Endodermal cell (in vitro differentiated cells): Measurements from ENCODE around the gene DNAH12. TPM values are rescaled to one million over a fixed set of nuclear protein-coding genes. Genes with fewer than 3 reads are reported as not detected.

Experiments used
- DNase-seq: peaks from one replicate; pipeline ENCODE4 v3.0.0-alpha.2; 2017
- H3K27ac ChIP-seq: 2 replicates; pipeline ENCODE4 v1.5.1; 2013; ENCODE audit warnings: mild to moderate bottlenecking, low read depth, low read length, moderate library complexity
- H3K27me3 ChIP-seq: 2 replicates; pipeline ENCODE4 v1.6.1; 2013; ENCODE audit warnings: mild to moderate bottlenecking, low read length, moderate library complexity; ENCODE audit not compliant: insufficient read depth, control insufficient read depth, poor library complexity, severe bottlenecking
- H3K36me3 ChIP-seq: 2 replicates; pipeline ENCODE4 v1.7.0; 2013; ENCODE audit warnings: mild to moderate bottlenecking, low read length, moderate library complexity; ENCODE audit not compliant: control insufficient read depth, insufficient read depth
- H3K4me1 ChIP-seq: one replicate; pipeline ENCODE4 v1.7.0; 2013; ENCODE audit warnings: low read length; ENCODE audit not compliant: control insufficient read depth, insufficient read depth
- H3K4me3 ChIP-seq: 2 replicates; pipeline ENCODE4 v1.5.1; 2013; ENCODE audit warnings: mild to moderate bottlenecking, low read length, moderate library complexity
- H3K9ac ChIP-seq: 2 replicates; pipeline ENCODE4 v1.6.1; 2013; ENCODE audit warnings: mild to moderate bottlenecking, low read length, moderate library complexity; ENCODE audit not compliant: poor library complexity, severe bottlenecking; ENCODE audit errors: extremely low read depth
- H3K9me3 ChIP-seq: 2 replicates; pipeline ENCODE4 v1.6.1; 2013; ENCODE audit warnings: mild to moderate bottlenecking, low read length, moderate library complexity; ENCODE audit not compliant: control insufficient read depth
- H3K27ac Mint-ChIP-seq: 2 replicates; pipeline ENCODE4 v1.8.0; 2020; ENCODE audit warnings: mixed read lengths
- H3K27me3 Mint-ChIP-seq: 2 replicates; pipeline ENCODE4 v1.8.0; 2021; ENCODE audit warnings: mild to moderate bottlenecking, mixed read lengths; ENCODE audit not compliant: insufficient read depth
- H3K36me3 Mint-ChIP-seq: 2 replicates; pipeline ENCODE4 v1.8.0; 2020; ENCODE audit warnings: low read depth, mixed read lengths
- H3K4me1 Mint-ChIP-seq: 2 replicates; pipeline ENCODE4 v1.8.0; 2020; ENCODE audit warnings: mixed read lengths
- H3K4me3 Mint-ChIP-seq: 2 replicates; pipeline ENCODE4 v1.8.0; 2020; ENCODE audit warnings: mild to moderate bottlenecking, moderate library complexity, mixed read lengths
- H3K9me3 Mint-ChIP-seq: 2 replicates; pipeline ENCODE4 v1.8.0; 2020; ENCODE audit warnings: mild to moderate bottlenecking, mixed read lengths
- WGBS, 2 experiments: methylation state at CpG; one replicate each; pipeline versions ENCODE4 v1.1.5 to v1.1.7; 2013; ENCODE audit warnings: missing lambda C conversion rate in 2 of 2, mixed read lengths in 1 of 2; ENCODE audit not compliant: insufficient coverage in 1 of 2, insufficient read length in 1 of 2; 5-methylcytosine and 5-hydroxymethylcytosine counted together
- total RNA-seq, 2 donors: library from RNA; stranded (reverse); fragmentation: NEBNext Ultra II Directional in 1 of 2; extraction: Animal tissue kit (Norgen Biotek cat#: 25700) in 1 of 2; gene quantifications; 2 replicates in 1 of 2; 3 replicates in 1 of 2; pipeline ENCODE4 v1.2.1, GENCODE V29; 2021
- TF ChIP-seq, protein P1 (sequence below): fragments of 200-600 bp; sonication (generic); conservative IDR thresholded peaks from 2 replicates; pipeline ENCODE4 v1.5.0; 2021; ENCODE audit warnings: antibody characterized with exemption, mild to moderate bottlenecking

DNAH12 gene
- total RNA-seq, 2 donors from 2014 or later: 0.77 to 2.2 TPM

DNA sequence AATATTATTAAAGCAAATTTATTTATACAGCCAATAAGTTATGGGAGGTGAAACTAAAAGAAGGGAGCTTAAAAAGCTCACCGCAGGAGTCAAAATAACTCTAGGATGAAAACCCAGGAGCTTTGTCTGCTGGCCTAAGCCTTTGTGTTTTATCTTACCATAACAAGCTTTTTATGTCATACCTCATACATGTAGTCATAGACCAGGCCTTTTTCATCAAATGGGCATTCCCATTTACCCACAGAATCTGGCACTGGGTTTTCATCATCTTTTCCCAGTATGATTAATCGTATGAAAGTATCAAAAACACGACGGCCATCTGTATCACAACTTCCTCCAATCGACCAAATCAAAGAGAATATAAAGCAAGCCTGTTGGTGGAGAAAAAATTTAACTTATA lies 122.8 kb downstream of the DNAH12 start:
- H3K9me3 ChIP-seq: no peaks in the 10 kb centered on the region
- WGBS, 2 experiments: 96 to 100% methylated on average over 1 to 5 of the region's 5 CpGs
- H3K27ac Mint-ChIP-seq: no peak overlapping the region
- no peak overlapping the region for H3K9ac ChIP-seq
- no peak overlapping the region for H3K27ac ChIP-seq
- H3K4me3 Mint-ChIP-seq: no peak overlapping the region
- no peaks in the 10 kb centered on the region for H3K27me3 ChIP-seq
- no peaks in the 10 kb centered on the region for H3K36me3 ChIP-seq
- peaks cover 5% of the 10 kb centered on the region for H3K4me1 Mint-ChIP-seq
- H3K4me1 ChIP-seq: no peaks in the 10 kb centered on the region
- no peak overlapping the region for H3K4me3 ChIP-seq
- H3K27me3 Mint-ChIP-seq: no peaks in the 10 kb centered on the region
- DNase-seq: no peak
- no peaks in the 10 kb centered on the region for H3K36me3 Mint-ChIP-seq
- no peaks in the 10 kb centered on the region for H3K9me3 Mint-ChIP-seq
- TF ChIP-seq, protein P1, sequence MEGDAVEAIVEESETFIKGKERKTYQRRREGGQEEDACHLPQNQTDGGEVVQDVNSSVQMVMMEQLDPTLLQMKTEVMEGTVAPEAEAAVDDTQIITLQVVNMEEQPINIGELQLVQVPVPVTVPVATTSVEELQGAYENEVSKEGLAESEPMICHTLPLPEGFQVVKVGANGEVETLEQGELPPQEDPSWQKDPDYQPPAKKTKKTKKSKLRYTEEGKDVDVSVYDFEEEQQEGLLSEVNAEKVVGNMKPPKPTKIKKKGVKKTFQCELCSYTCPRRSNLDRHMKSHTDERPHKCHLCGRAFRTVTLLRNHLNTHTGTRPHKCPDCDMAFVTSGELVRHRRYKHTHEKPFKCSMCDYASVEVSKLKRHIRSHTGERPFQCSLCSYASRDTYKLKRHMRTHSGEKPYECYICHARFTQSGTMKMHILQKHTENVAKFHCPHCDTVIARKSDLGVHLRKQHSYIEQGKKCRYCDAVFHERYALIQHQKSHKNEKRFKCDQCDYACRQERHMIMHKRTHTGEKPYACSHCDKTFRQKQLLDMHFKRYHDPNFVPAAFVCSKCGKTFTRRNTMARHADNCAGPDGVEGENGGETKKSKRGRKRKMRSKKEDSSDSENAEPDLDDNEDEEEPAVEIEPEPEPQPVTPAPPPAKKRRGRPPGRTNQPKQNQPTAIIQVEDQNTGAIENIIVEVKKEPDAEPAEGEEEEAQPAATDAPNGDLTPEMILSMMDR: no peak

DNA sequence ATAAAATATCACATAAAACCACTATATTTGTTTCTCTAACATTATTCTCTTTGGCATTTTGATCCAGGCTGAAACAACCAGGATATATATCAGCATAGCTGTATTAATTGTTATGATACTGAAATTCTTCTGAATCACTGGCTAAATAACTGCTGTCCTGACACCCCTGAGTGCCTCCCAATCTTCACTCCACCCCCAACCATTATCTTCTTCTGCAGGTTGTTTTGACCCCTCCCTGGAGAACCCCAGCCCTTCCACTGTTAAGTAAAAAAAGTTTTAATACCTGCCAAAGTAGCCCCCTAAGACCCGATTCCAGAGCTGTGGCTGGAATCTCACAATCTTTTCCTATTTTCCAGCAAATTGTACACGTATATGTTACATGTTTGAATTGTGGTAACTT lies 124.1 kb downstream of the DNAH12 start:
- Mint-ChIP-seq H3K27ac (no peak overlapping the region), H3K9me3 (no peaks in the 10 kb centered on the region), H3K4me3 (no peak overlapping the region), H3K36me3 (no peaks in the 10 kb centered on the region), H3K27me3 (no peaks in the 10 kb centered on the region), H3K4me1 (peaks cover 5% of the 10 kb centered on the region)
- DNase-seq: no peak
- TF ChIP-seq, protein P1: no peak
- H3K27ac ChIP-seq: no peak overlapping the region
- no peaks in the 10 kb centered on the region for H3K27me3 ChIP-seq
- H3K4me3 ChIP-seq: no peak overlapping the region
- H3K9ac ChIP-seq: no peak overlapping the region
- H3K36me3 ChIP-seq: no peaks in the 10 kb centered on the region
- WGBS, 2 experiments: 100% methylated on average over 1 to 2 of the region's 2 CpGs
- no peaks in the 10 kb centered on the region for H3K4me1 ChIP-seq
- no peaks in the 10 kb centered on the region for H3K9me3 ChIP-seq

DNA sequence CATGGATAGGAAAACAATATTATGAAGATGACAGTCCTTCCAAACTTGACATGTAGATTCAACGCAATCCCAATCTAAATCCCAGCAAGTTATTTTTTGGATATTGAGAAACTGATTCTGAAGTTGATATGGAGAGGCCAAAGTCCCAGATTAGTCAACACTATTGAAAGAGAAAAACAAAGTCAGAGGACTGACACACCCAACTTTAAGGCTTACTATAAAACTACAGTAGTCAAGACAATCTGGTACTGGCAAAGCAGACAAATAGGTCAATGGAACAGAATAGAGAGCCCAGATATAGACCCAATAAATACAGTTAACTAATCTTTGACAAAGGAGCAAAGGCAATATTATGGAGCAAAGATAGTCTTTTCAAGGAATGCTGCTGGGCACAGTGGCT lies 132.4 kb downstream of the DNAH12 start:
- Histone ChIP-seq H3K4me3 (no peak overlapping the region), H3K27ac (no peak overlapping the region), H3K27me3 (no peaks in the 10 kb centered on the region), H3K36me3 (no peaks in the 10 kb centered on the region), H3K9me3 (no peaks in the 10 kb centered on the region), H3K4me1 (no peaks in the 10 kb centered on the region), H3K9ac (no peak overlapping the region)
- no peak overlapping the region for H3K4me3 Mint-ChIP-seq
- H3K27me3 Mint-ChIP-seq: peaks cover 3% of the 10 kb centered on the region
- 100% methylated on average over 1 of the region's 1 CpG; no CpG with 5 or more reads in 1 of the 2 experiments for WGBS, 2 experiments
- H3K36me3 Mint-ChIP-seq: no peaks in the 10 kb centered on the region
- peaks cover 5% of the 10 kb centered on the region for H3K4me1 Mint-ChIP-seq
- peaks cover 6% of the 10 kb centered on the region for H3K9me3 Mint-ChIP-seq
- TF ChIP-seq, protein P1: no peak
- H3K27ac Mint-ChIP-seq: no peak overlapping the region
- no peak for DNase-seq
